CD4-positive, alpha-beta T cell treated with Interleukin-4 for 4 hours (primary cell): Measurements from ENCODE around the gene SBNO2.
A peak's percentile ranks its signal among the peaks of the same experiment; 100 is the strongest.

Source experiments
- DNase-seq: peaks from one replicate; pipeline ENCODE4 v3.0.0-alpha.2; 2020

Gene SBNO2

GRCh38 chr19:1069009-1069779 lies 104.9 kb downstream of the SBNO2 start:
- peak; percentile 85 for DNase-seq

DNA sequence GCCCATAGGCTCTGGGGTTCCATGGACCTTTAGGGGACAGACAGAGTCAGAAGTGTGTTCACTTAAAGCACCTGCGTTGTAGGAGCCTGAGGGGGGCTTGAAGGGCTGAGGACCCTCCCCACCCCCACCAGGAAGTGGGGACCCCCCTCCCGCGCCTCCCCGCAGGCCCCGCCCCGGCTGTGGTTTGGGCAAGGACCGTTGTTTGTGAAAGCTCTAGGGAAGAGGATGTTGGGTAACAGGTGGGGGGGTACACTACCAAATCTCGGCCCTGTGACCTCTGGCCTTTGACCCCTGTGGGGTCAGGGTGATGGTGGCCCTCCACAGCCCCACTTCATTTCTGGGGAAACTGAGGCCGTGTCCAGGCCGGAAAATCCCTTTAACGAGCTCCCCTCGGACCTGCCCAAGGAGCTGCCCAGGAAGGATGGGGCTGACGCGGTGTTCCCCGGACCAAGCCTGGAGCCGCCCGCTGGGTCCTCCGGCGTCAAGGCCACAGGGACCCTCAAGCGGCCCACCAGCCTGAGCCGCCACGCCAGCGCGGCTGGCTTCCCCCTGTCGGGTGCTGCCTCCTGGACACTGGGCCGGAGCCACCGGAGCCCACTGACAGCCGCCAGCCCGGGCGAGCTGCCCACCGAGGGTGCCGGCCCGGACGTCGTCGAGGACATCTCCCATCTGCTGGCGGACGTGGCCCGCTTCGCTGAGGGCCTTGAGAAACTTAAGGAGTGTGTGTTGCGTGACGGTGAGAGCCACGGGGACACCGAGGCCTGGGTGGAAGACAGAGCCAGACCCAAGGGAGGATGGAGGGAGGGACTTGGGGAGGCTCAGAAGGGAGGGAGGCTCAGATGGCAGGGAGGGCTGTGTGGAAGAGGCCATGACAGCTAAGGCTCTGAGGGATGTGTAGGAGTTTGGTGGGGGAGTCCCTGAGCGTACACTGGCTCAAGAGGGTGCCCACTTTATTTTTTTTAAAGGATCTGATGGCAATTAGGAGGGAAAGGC lies 105.8 kb downstream of the SBNO2 start:
- DNase-seq = peak; percentile 79

GRCh38 chr19:1067341-1067957 lies 106.6 kb downstream of the SBNO2 start:
- no peak for DNase-seq

GRCh38 chr19:1066748-1067340 lies 107.2 kb downstream of the SBNO2 start, which contains the start of gene ARHGAP45:
TSS of gene ARHGAP45 (plus strand) at chr19:1067167. CDS start at chr19:1067406, 239 bp downstream.
- peak; percentile 86 for DNase-seq

- DNase-seq = no peak
These were observed 107.8 kb downstream of the SBNO2 start for GRCh38 chr19:1066251-1066747.

- DNase-seq = no peak
These were observed 108.4 kb downstream of the SBNO2 start for GRCh38 chr19:1065606-1066109.

GRCh38 chr19:1064661-1065605 lies 109.1 kb downstream of the SBNO2 start:
- peak; percentile 69 for DNase-seq

- DNase-seq = no peak
These were observed 110.0 kb downstream of the SBNO2 start for GRCh38 chr19:1063909-1064660.

DNA sequence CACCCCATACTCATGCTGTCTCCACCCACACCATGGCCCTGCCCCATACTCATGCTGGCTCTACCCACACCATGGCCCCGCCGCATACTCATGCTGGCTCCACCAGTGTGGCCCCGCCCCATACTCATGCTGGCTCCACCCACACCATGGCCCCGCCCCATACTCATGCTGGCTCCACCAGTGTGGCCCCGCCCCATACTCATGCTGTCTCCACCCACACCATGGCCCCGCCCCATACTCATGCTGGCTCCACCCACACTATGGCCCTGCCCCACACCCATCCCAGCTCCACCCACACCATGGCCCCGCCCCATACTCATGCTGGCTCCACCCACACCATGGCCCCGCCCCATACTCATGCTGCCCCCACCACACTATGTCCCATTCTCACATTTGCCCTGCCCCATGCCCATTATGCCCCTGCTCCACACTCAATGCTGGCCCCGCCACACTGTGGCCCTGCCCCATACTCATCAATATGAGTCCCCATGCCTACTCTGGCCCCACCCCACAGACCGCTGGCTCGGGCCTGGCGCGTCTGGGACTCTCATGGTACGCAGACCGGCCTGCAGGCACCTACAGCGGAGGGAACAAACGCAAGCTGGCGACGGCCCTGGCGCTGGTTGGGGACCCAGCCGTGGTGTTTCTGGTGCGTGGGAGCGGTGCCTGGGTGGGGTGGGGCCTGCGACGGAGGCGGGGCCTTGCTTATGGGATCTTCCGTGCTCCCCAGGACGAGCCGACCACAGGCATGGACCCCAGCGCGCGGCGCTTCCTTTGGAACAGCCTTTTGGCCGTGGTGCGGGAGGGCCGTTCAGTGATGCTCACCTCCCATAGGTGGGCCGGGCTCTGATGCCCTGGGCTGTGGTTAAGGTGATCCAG lies 110.8 kb downstream of the SBNO2 start:
- DNase-seq = no peak

- no peak for DNase-seq
These were observed 111.6 kb downstream of the SBNO2 start for GRCh38 chr19:1062387-1063029.

DNA sequence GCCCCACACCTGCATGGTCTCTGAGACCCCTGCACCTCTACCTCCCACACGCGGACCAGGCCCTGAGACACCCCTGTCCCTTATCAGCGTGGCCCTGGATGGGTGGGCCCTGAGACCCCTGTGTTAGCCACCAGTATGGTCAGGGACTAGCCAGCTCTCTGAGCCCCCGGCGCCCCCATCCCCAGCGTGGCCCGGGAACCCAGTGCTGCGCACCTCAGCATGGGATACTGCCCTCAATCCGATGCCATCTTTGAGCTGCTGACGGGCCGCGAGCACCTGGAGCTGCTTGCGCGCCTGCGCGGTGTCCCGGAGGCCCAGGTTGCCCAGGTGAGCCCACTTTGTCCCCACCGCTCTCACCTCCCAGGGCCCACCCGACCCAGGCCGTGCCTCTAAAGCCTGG lies 112.1 kb downstream of the SBNO2 start:
- DNase-seq = no peak

DNA sequence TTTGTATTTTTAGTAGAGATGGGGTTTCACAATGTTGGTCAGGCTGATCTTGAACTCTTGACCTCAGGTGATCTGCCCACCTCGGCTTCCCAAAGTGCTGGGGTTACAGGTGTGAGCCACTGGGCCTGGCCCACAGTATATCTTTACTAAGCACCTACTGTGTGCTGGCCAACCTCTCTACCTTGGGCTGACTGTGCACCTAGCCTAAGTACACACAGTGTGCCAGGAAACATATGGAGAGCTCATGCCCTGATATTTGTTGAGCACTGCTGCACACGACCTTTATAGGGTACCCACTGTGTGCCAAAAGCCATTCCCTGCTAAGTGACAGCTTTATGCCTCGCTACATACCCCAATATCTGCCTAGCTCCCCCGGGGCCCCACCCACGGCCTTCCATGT lies 113.4 kb downstream of the SBNO2 start:
- DNase-seq = no peak

GRCh38 chr19:1058112-1058511 lies 116.0 kb downstream of the SBNO2 start:
- no peak for DNase-seq
